SK-N-MC (cell line): ENCODE measurements around the gene DNAAF5.

Experiments used
- DNase-seq: peaks from one replicate; pipeline ENCODE4 v3.0.0-alpha.2; 2011; ENCODE audit warnings: low read depth, low spot score
- H3K27ac ChIP-seq: fragments of 200-600 bp; sonication (generic); 2 replicates; pipeline ENCODE4 v1.5.1; 2016; ENCODE audit warnings: mixed run types
- H3K36me3 ChIP-seq: fragments of 200-600 bp; sonication (generic); 2 replicates; pipeline ENCODE4 v1.6.1; 2017; ENCODE audit warnings: antibody characterized with exemption, low read length, mixed read lengths; ENCODE audit not compliant: insufficient read depth
- H3K4me3 ChIP-seq: fragments of 200-600 bp; sonication (generic); 2 replicates; pipeline ENCODE4 v1.5.1; 2016
- H3K9ac ChIP-seq: fragments of 200-600 bp; sonication (generic); 2 replicates; pipeline ENCODE4 v1.8.0; 2017; ENCODE audit warnings: mixed run types, mixed read lengths; ENCODE audit not compliant: insufficient read length
- H3K9me3 ChIP-seq: fragments of 200-600 bp; sonication (generic); 2 replicates; pipeline ENCODE4 v1.6.1; 2017; ENCODE audit warnings: low read depth, mild to moderate bottlenecking, antibody characterized with exemption, low read length, moderate library complexity, mixed read lengths
- EZH2 ChIP-seq: fragments of 200-600 bp; sonication (generic); IDR thresholded peaks from one replicate; pipeline ENCODE4 v1.6.1; 2017; ENCODE audit warnings: antibody characterized with exemption
- FOXP2 ChIP-seq: optimal IDR thresholded peaks from 2 replicates; pipeline ENCODE3; 2011; ENCODE audit warnings: mild to moderate bottlenecking, moderate library complexity; ENCODE audit not compliant: insufficient read depth; ENCODE audit errors: extremely low read length, control extremely low read depth
- POLR2AphosphoS5 ChIP-seq: IDR thresholded peaks from 2 replicates; pipeline ENCODE4 v1.6.1; 2012; ENCODE audit warnings: mild to moderate bottlenecking, low read depth, low read length, borderline replicate concordance

DNAAF5 gene

GRCh38 chr7:753190-753589 is 26.7 kb downstream of the DNAAF5 start:
- Histone ChIP-seq H3K9me3 (no peaks in the 10 kb centered on the region), H3K9ac (no peak overlapping the region), H3K4me3 (no peak overlapping the region), H3K36me3 (peaks cover 33% of the 10 kb centered on the region), H3K27ac (no peak overlapping the region)
- TF ChIP-seq POLR2AphosphoS5 (no peak), FOXP2 (no peak), EZH2 (no peak)
- no peak for DNase-seq

DNA sequence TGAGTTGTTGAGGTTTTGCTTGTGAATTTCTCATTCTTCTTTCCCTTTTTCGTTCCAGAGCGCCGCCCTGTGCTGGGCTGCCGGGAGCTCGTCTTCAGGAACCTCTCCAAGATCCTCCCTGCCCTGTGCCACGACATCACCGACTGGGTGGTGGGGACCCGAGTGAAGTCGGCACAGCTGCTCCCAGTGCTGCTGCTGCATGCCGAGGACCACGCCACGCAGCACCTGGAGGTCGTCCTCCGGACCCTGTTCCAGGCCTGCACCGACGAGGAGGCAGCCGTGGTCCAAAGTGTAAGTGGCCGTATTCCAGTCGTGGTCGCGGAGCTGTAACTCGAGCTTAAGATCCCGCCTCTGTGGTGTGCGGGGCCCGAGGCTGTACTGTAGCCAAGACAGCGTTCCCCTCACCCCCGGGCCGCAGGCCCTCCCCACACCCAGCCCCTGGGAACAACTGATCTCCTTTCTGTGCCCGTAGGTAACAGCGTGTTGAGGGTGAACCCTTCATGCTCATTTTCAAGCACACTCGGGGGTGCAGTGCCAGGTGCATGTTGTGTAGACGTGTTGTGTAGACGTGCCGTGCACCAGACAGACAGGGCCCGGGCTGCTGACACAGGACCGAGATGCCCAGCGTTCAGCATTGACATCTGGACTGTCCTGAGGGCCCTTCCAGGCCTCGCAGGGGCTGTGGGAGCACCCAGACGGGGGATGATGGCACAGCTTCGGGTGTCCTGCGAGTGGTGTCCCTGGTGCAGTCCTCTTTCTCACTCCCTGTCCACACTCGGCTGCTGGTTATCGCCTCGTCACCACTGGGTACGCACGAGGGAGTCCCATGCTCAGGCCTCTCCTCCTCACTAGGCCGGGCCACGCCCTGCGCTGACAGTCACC is 28.3 kb downstream of the DNAAF5 start:
- Histone ChIP-seq H3K9ac (no peak overlapping the region), H3K9me3 (no peaks in the 10 kb centered on the region), H3K4me3 (no peak overlapping the region), H3K27ac (no peak overlapping the region), H3K36me3 (peaks cover 44% of the 10 kb centered on the region)
- TF ChIP-seq POLR2AphosphoS5 = no peak
- TF ChIP-seq EZH2 = no peak
- TF ChIP-seq FOXP2 = no peak
- DNase-seq = no peak

DNA sequence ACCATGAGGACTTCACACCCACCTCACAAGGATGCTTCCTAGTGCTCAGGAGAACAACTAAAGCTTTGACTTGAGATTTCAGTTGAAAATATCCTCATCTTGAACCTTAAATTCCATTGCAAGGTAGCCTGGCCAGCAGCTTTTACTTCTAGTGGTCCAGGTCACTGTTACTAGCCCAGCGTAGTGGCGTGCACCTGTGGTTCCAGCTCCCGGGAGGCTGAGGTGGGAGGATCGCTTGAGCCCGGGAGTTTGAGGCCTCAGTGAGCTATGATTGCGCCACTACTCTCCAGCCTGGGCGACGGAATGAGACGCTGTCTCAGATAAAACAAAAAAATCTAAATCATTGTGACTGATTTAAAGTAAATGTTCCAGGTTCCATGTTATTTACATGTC is 28.9 kb downstream of the DNAAF5 start:
- DNase-seq = no peak
- no peak for TF ChIP-seq POLR2AphosphoS5
- no peak for TF ChIP-seq EZH2
- no peak for TF ChIP-seq FOXP2
- Histone ChIP-seq H3K9ac (no peak overlapping the region), H3K9me3 (no peaks in the 10 kb centered on the region), H3K27ac (no peak overlapping the region), H3K4me3 (no peak overlapping the region), H3K36me3 (peaks cover 46% of the 10 kb centered on the region)

DNA sequence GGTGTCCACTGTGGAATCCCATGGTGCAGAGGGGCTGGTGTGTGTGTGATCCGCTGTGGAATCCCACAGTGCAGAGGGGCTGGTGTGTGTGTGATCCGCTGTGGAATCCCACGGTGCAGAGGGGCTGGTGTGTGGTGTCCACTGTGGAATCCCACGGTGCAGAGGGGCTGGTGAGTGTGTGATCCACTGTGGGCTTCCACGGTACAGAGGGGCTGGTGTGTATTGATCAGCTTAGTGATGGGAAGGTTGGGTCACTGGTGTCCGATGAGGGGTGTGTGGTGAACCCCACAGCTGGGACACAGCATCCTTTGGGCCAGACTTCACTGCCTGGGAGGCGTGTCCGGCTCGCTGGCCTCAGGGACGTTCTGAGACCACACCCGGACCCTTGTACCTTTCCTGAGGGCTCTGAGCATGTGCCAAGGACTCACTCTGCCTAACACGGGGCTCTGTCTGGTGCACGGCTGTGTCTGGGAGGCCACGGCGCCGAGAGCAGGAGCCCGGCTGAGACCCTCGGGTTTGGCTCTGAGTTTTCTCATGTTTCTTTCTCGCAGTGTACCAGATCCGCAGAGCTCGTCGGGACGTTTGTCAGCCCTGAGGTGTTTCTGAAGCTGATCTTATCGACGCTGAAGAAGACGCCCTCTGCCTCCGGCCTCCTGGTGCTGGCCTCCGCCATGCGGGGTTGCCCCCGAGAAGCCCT is 29.9 kb downstream of the DNAAF5 start:
- no peak for DNase-seq
- no peak overlapping the region for H3K4me3 ChIP-seq
- no peak overlapping the region for H3K9ac ChIP-seq
- no peak for TF ChIP-seq FOXP2
- H3K27ac ChIP-seq = no peak overlapping the region
- H3K36me3 ChIP-seq = peaks cover 48% of the 10 kb centered on the region
- H3K9me3 ChIP-seq = no peaks in the 10 kb centered on the region

DNA sequence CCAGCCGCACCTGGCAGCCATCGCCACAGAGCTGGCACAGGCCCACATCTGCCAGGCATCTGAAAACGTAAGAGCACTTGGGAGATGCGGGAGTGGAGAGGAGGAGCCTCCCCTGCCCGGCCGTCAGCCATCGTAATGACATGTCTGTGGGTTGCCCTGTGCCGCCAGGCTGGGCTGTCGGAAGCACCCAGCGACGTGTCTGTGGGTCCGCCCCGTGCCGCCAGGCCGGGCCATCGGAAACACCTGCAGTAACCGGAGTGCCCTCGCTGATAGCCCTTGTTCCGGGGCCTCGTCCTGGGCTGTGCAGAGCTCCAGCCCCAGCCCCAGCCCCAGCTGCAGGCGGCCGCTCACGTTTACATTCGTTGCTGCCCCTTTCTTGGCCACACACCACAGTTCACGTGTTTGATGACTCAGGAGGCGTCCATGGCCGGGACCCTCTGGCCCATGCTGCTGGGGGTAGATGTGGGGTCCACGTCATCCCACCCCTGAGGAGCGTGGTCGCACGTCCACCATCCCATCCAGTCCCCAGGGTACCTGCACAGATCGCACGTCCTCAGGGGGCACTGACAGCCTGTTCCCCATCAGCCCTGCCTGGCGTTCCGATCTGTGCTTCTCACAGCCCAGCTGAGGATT is 30.5 kb downstream of the DNAAF5 start:
- H3K9ac ChIP-seq = no peak overlapping the region
- TF ChIP-seq POLR2AphosphoS5 (no peak), EZH2 (no peak), FOXP2 (no peak)
- DNase-seq = no peak

DNA sequence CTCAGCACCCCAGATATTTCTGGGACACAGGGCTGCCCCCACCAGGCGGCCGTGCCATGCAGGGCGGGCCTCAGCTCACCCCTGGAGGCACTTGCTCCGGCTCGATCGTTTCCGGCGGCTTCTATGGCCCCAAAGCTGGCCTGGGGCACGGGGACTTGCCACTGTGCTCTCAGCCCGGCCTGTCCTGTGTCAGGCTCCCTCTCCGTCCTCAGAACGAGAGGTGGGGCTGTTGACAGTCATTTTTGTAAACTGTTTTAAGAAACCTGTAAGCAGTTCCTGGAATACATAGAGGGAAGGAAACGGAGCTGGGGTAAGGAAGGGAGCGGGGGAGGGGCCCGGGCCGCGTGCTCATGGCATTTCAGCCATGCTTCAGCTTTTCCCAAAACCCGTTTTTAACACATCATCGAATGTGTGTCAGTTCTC is 31.3 kb downstream of the DNAAF5 start:
- no peaks in the 10 kb centered on the region for H3K9me3 ChIP-seq
- peaks cover 53% of the 10 kb centered on the region for H3K36me3 ChIP-seq
- no peak for DNase-seq
- no peak overlapping the region for H3K4me3 ChIP-seq
- no peak overlapping the region for H3K9ac ChIP-seq
- H3K27ac ChIP-seq = no peak overlapping the region
- TF ChIP-seq EZH2 (no peak), POLR2AphosphoS5 (no peak), FOXP2 (no peak)

More for the DNA sequence above, 30.5 kb downstream of the DNAAF5 start:
- Histone ChIP-seq H3K36me3 (peaks cover 53% of the 10 kb centered on the region), H3K4me3 (no peak overlapping the region), H3K27ac (no peak overlapping the region), H3K9me3 (no peaks in the 10 kb centered on the region)

DNA sequence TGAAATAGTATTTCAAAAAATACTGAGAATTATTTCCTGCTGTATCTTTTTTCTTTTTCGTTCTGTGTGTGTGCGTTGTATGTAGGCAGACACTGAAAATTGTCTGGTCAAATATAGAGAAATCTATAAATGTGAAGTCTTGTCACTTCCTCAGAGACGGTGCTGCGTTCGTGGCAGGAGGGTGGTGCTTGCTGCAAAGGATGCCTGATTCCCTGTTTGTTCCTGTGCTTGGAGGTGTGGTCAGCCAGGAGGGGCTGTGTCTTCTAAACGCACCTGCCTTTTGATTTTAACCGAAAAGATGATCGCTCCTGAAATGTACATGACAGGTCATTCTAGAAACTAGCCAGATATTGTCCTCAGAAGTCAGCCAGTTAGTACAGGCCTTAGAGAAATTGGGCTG is 33.1 kb downstream of the DNAAF5 start:
- peaks cover 65% of the 10 kb centered on the region for H3K36me3 ChIP-seq

GRCh38 chr7:760006-760405 is 33.5 kb downstream of the DNAAF5 start:
- DNase-seq = no peak
- Histone ChIP-seq H3K27ac (no peak overlapping the region), H3K4me3 (no peak overlapping the region), H3K36me3 (peaks cover 65% of the 10 kb centered on the region), H3K9ac (no peak overlapping the region), H3K9me3 (no peaks in the 10 kb centered on the region)
- TF ChIP-seq EZH2 = no peak
- TF ChIP-seq FOXP2 = no peak
- TF ChIP-seq POLR2AphosphoS5 = no peak

More for the DNA sequence above, 33.1 kb downstream of the DNAAF5 start:
- DNase-seq = no peak
- Histone ChIP-seq H3K9me3 (no peaks in the 10 kb centered on the region), H3K27ac (no peak overlapping the region), H3K9ac (no peak overlapping the region), H3K4me3 (no peak overlapping the region)
- TF ChIP-seq FOXP2 (no peak), EZH2 (no peak), POLR2AphosphoS5 (no peak)
